Chondrocyte (in vitro differentiated cells): ENCODE data around the gene MSRB2. TPM values are rescaled to one million over a fixed set of nuclear protein-coding genes. Genes with fewer than 3 reads are reported as not detected.

ENCODE experiments used
- DNase-seq: peaks from one replicate; pipeline ENCODE4 v3.0.0; 2021; ENCODE audit warnings: mixed read lengths, low spot score
- H3K27ac Mint-ChIP-seq: one replicate; pipeline ENCODE4 v1.8.0; 2021; ENCODE audit warnings: mild to moderate bottlenecking, moderate library complexity, mixed read lengths; ENCODE audit not compliant: unreplicated experiment
- H3K27me3 Mint-ChIP-seq: 2 replicates; pipeline ENCODE4 v1.8.0; 2021; ENCODE audit warnings: low read depth, mixed read lengths
- H3K36me3 Mint-ChIP-seq: 2 replicates; pipeline ENCODE4 v1.8.0; 2021; ENCODE audit warnings: low read depth, mixed read lengths
- H3K4me1 Mint-ChIP-seq: 2 replicates; pipeline ENCODE4 v1.8.0; 2021; ENCODE audit warnings: low read depth, mild to moderate bottlenecking, mixed read lengths
- H3K4me3 Mint-ChIP-seq: one replicate; pipeline ENCODE4 v1.8.0; 2021; ENCODE audit warnings: mild to moderate bottlenecking, moderate library complexity, mixed read lengths; ENCODE audit not compliant: unreplicated experiment
- H3K9me3 Mint-ChIP-seq: 2 replicates; pipeline ENCODE4 v1.8.0; 2021; ENCODE audit warnings: low read depth, mixed read lengths
- total RNA-seq: library from RNA; stranded (reverse); gene quantifications from 3 replicates; pipeline ENCODE4 v1.2.1, GENCODE V29; 2021
- TF ChIP-seq, protein P1 (sequence below): fragments of 200-600 bp; sonication (generic); IDR thresholded peaks from 2 replicates; pipeline ENCODE4 v1.5.0; 2021; ENCODE audit warnings: antibody characterized with exemption, mild to moderate bottlenecking, moderate library complexity

Gene MSRB2
- total RNA-seq, 1 donor from 2014 or later: 18.4 TPM

DNA sequence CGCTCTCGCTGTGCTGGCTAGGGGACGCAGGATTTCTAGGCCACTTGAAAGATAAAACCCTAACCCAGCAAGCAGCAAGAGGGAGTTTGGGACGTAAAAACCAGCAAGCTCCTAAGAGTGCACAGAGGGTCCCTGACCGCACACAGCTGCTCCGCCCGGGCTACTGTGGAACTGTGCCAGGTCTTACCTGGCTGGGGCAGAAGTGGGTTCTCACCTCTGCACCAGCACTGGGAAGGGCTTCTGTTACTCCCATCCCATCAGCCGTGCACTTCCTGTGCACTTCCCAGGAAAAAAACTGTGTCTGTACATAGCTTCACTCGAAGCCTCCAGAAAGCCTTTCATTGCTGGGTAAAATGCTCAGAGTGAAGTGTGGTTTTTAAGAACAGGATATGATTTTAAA, 50.9 kb downstream of the MSRB2 start:
- no peak overlapping the region for H3K27ac Mint-ChIP-seq
- no peaks in the 10 kb centered on the region for H3K36me3 Mint-ChIP-seq
- no peak for DNase-seq
- H3K4me3 Mint-ChIP-seq: no peak overlapping the region
- no peaks in the 10 kb centered on the region for H3K4me1 Mint-ChIP-seq
- H3K27me3 Mint-ChIP-seq: peaks cover 26% of the 10 kb centered on the region
- H3K9me3 Mint-ChIP-seq: peaks cover 3% of the 10 kb centered on the region
- TF ChIP-seq, protein P1, sequence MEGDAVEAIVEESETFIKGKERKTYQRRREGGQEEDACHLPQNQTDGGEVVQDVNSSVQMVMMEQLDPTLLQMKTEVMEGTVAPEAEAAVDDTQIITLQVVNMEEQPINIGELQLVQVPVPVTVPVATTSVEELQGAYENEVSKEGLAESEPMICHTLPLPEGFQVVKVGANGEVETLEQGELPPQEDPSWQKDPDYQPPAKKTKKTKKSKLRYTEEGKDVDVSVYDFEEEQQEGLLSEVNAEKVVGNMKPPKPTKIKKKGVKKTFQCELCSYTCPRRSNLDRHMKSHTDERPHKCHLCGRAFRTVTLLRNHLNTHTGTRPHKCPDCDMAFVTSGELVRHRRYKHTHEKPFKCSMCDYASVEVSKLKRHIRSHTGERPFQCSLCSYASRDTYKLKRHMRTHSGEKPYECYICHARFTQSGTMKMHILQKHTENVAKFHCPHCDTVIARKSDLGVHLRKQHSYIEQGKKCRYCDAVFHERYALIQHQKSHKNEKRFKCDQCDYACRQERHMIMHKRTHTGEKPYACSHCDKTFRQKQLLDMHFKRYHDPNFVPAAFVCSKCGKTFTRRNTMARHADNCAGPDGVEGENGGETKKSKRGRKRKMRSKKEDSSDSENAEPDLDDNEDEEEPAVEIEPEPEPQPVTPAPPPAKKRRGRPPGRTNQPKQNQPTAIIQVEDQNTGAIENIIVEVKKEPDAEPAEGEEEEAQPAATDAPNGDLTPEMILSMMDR: no peak

DNA sequence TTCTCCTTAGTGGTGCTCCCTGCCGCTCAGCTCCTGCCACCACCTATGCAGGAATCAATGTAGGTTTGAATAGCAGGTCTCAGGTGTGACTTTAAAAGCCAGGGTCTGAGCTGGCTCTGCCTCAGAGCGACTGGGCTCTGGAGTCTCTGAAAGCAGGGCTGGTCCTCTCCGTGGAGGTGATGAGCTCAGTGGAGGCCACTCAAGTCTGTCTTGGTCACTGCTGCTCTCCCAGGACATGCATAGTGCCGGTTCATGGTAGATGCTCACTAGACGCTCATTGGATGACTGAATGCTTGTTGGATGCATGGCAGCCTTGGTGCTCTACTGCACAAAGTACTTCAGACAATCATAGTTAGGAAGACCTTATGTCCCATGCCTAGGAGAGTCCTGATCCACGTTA, 51.7 kb downstream of the MSRB2 start:
- TF ChIP-seq, protein P1: no peak
- no peak overlapping the region for H3K4me3 Mint-ChIP-seq
- no peaks in the 10 kb centered on the region for H3K9me3 Mint-ChIP-seq
- H3K36me3 Mint-ChIP-seq: no peaks in the 10 kb centered on the region
- no peak for DNase-seq
- peaks cover 23% of the 10 kb centered on the region for H3K27me3 Mint-ChIP-seq
- no peaks in the 10 kb centered on the region for H3K4me1 Mint-ChIP-seq
- no peak overlapping the region for H3K27ac Mint-ChIP-seq

DNA sequence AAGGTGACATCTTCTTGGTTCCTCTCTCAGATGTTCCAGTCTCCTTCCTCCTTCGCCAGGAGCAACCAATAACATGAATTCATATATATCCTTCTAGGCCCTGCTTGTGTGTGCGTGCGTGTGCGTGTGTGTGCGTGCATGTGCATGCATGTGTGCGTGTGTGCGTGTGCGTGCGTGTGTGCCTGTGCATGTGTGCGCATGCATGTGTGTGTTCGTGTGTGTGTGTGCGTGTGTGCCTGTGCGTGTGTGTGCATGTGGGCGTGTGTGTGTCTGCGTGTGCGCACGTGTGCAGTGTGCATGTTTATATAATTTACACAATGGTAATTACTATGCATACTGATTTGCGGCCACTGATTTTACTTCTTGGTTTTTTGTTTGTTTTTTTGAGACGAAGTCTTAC, 52.8 kb downstream of the MSRB2 start:
- no peak overlapping the region for H3K4me3 Mint-ChIP-seq
- H3K27me3 Mint-ChIP-seq: peaks cover 18% of the 10 kb centered on the region

DNA sequence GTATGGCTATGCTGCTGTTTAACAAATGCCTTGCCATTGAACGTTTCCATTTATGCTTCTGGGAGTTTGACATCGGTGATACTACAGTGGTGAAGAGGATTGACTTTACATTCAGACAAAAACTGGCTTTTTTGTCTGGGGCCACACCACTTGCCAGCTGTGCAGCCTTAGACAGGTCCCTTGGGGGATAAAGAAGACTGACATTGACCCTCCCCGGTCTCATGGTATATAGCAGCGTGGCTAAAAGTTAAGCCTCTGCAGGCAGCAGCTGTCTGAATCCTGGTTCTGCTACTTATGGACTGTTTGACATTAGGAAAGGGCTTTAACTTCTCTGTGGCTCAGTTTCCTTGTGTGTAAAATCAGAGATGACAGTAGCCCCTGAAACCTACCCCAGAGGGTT, 54.7 kb downstream of the MSRB2 start:
- Mint-ChIP-seq H3K4me3 (no peak overlapping the region), H3K27ac (no peak overlapping the region)

More for the DNA sequence above, 52.8 kb downstream of the MSRB2 start:
- no peak for DNase-seq
- Mint-ChIP-seq H3K36me3 (no peaks in the 10 kb centered on the region), H3K4me1 (no peaks in the 10 kb centered on the region), H3K27ac (no peak overlapping the region), H3K9me3 (no peaks in the 10 kb centered on the region)
- TF ChIP-seq, protein P1: no peak

DNA sequence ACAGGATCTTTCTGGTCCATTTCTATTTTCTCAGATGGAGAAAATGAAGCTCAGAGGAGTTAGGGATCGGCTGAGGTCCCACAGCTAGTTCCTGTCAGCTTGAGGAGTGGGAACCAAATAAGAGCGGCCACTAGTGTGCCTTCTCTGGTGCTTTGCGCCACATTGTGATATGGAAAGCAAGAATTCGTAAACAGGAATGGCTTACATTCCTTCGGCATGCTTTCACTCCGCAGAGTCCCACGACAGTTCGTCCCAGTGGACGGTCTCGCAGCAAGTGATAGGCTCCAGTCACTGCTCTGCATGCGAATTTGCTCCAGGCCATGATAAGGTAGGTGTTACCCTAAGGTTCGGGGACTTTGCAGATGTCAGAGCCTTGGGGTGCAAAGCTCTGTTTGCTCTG, 55.2 kb downstream of the MSRB2 start:
- Mint-ChIP-seq H3K27me3 (peaks cover 18% of the 10 kb centered on the region), H3K9me3 (no peaks in the 10 kb centered on the region), H3K36me3 (no peaks in the 10 kb centered on the region), H3K27ac (no peak overlapping the region), H3K4me3 (no peak overlapping the region), H3K4me1 (no peaks in the 10 kb centered on the region)
- DNase-seq: no peak
- TF ChIP-seq, protein P1: no peak

More for the DNA sequence above, 54.7 kb downstream of the MSRB2 start:
- no peaks in the 10 kb centered on the region for H3K9me3 Mint-ChIP-seq
- no peaks in the 10 kb centered on the region for H3K4me1 Mint-ChIP-seq
- TF ChIP-seq, protein P1: no peak
- peaks cover 18% of the 10 kb centered on the region for H3K27me3 Mint-ChIP-seq
- H3K36me3 Mint-ChIP-seq: no peaks in the 10 kb centered on the region
- DNase-seq: no peak
